ENCODE results near the gene XKR7.
"Not testable (repeated sequence)": the region's sequence is repeated elsewhere in the genome, so short reads cannot be mapped to it uniquely, and the experiment has no call there.

XKR7 gene

GRCh38 chr20:31967830-31968249 is at the start of gene XKR7:
TSS of gene XKR7 (plus strand) at chr20:31968151. CDS start at chr20:31968176, 25 bp downstream.
- peak in 1 of 2 experiments; percentile 58 for DNase-seq

- no peak for DNase-seq
These were observed 49.4 kb upstream of the XKR7 start for GRCh38 chr20:31918466-31919105.

- no peak for DNase-seq
These were observed 48.4 kb upstream of the XKR7 start for GRCh38 chr20:31919410-31920155.

- no peak for DNase-seq
These were observed 47.6 kb upstream of the XKR7 start for GRCh38 chr20:31920275-31920855.

- not testable (repeated sequence) for DNase-seq
These were observed 46.5 kb upstream of the XKR7 start for GRCh38 chr20:31921480-31921879.

- no peak for DNase-seq
These were observed 45.8 kb upstream of the XKR7 start for GRCh38 chr20:31922181-31922580.

- DNase-seq: no peak
These were observed 45.4 kb upstream of the XKR7 start for GRCh38 chr20:31922588-31922987.

- DNase-seq: no peak
These were observed 44.3 kb upstream of the XKR7 start for GRCh38 chr20:31923388-31924331.

GRCh38 chr20:31924561-31924960 is 43.4 kb upstream of the XKR7 start:
- no peak for DNase-seq

GRCh38 chr20:31925631-31926030 is 42.3 kb upstream of the XKR7 start:
- DNase-seq: no peak

- DNase-seq: no peak
These were observed 41.5 kb upstream of the XKR7 start for GRCh38 chr20:31926493-31926892.

- no peak for DNase-seq
These were observed 40.3 kb upstream of the XKR7 start for GRCh38 chr20:31927627-31928159.

GRCh38 chr20:31929631-31930030 is 38.3 kb upstream of the XKR7 start:
- DNase-seq: not testable (repeated sequence)

- no peak for DNase-seq
These were observed 37.2 kb upstream of the XKR7 start for GRCh38 chr20:31930779-31931178.

GRCh38 chr20:31933698-31934097 is 34.3 kb upstream of the XKR7 start:
- no peak for DNase-seq

GRCh38 chr20:31934491-31934890 is 33.5 kb upstream of the XKR7 start:
- no peak for DNase-seq

- DNase-seq: no peak
These were observed 32.8 kb upstream of the XKR7 start for GRCh38 chr20:31934968-31935764.

GRCh38 chr20:31936420-31936819 is 31.5 kb upstream of the XKR7 start:
- DNase-seq: no peak

GRCh38 chr20:31937820-31938219 is 30.1 kb upstream of the XKR7 start:
- DNase-seq: no peak

- DNase-seq: no peak
These were observed 28.3 kb upstream of the XKR7 start for GRCh38 chr20:31939661-31940060.

GRCh38 chr20:31943052-31943471 is 24.9 kb upstream of the XKR7 start:
- no peak for DNase-seq

- no peak for DNase-seq
These were observed 22.6 kb upstream of the XKR7 start for GRCh38 chr20:31945319-31945718.

Data from NCI-H187 (cell line).